Muscle of leg (tissue), 11 donors: Measurements from ENCODE around the gene ZNF121. TPM values are rescaled to one million over a fixed set of nuclear protein-coding genes. Genes with fewer than 3 reads are reported as not detected.
"Not testable (repeated sequence)": the region's sequence is repeated elsewhere in the genome, so short reads cannot be mapped to it uniquely, and the experiment has no call there.

Source experiments
- DNase-seq: peaks from one replicate; pipeline ENCODE4 v3.0.0; 2013
- H3K27ac ChIP-seq: one replicate; pipeline ENCODE4 v1.5.1; 2013; ENCODE audit warnings: mild to moderate bottlenecking, low read length, control low read depth
- H3K27me3 ChIP-seq: one replicate; pipeline ENCODE4 v1.6.1; 2013; ENCODE audit warnings: low read length; ENCODE audit not compliant: control insufficient read depth, insufficient read depth
- H3K36me3 ChIP-seq: one replicate; pipeline ENCODE4 v1.6.1; 2013; ENCODE audit warnings: low read length; ENCODE audit not compliant: control insufficient read depth, insufficient read depth
- H3K4me1 ChIP-seq: one replicate; pipeline ENCODE4 v1.6.1; 2013; ENCODE audit warnings: low read length; ENCODE audit not compliant: control insufficient read depth, insufficient read depth
- H3K4me3 ChIP-seq: one replicate; pipeline ENCODE4 v1.5.1; 2013; ENCODE audit warnings: low read length, control low read depth
- H3K9me3 ChIP-seq: replicated peaks from 2 replicates; pipeline ENCODE4 v1.6.1; 2013; ENCODE audit warnings: low read depth, low read length; ENCODE audit not compliant: control insufficient read depth
- WGBS: methylation state at CpG from one replicate; pipeline ENCODE4 v1.1.5; 2013; ENCODE audit warnings: missing lambda C conversion rate; ENCODE audit not compliant: insufficient coverage; 5-methylcytosine and 5-hydroxymethylcytosine counted together
- polyA plus RNA-seq, 8 donors: library from polyadenylated mRNA; unstranded; fragments of 120-200 nt; gene quantifications; one replicate each; pipeline versions ENCODE4 v1.2.1 to v1.2.3, GENCODE V29; 2013; ENCODE audit warnings: inconsistent platforms in 1 of 8, low replicate concordance in 1 of 8; ENCODE audit not compliant: insufficient read length in 8 of 8, insufficient read depth in 1 of 8
- total RNA-seq: library from RNA; stranded (reverse); fragments of 120-200 nt; gene quantifications from one replicate; pipeline ENCODE4 v1.2.4, GENCODE V29; 2013

ZNF121 gene
- total and polyA plus RNA-seq, 9 donors = 5.1 to 30.7 (median 8.4) TPM

DNA sequence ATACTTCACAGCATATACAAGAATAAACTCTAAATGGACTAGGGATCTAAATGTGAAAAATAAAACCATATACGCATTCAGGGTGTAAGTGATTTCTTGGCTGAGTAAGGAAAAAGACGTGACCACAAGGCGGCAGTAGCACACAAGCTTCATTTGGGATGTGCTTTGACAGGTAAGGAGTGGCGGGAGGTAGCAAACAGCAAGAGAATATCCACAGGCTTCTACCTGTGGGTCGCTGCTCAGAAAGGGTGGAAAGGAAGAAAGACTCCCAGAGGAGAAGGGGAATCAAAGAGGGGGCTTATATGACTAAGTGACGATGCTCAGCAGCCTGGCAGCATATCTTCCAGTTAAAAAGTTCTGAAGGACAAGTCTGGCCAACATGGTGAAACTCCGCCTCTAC lies 2.5 kb upstream of the ZNF121 start:
- DNase-seq = peak; percentile 40
- H3K9me3 ChIP-seq = peaks cover 6% of the 10 kb centered on the region
- H3K36me3 ChIP-seq = no peaks in the 10 kb centered on the region
- H3K27ac ChIP-seq = no peak overlapping the region
- 25% methylated on average over 4 of the region's 7 CpGs for WGBS
- H3K27me3 ChIP-seq = no peaks in the 10 kb centered on the region
- no peak overlapping the region for H3K4me3 ChIP-seq
- peaks cover 8% of the 10 kb centered on the region for H3K4me1 ChIP-seq

GRCh38 chr19:9582081-9582725 lies 2.1 kb downstream of the ZNF121 start:
- WGBS = 98% methylated on average over 8 of the region's 13 CpGs
- not testable (repeated sequence) for H3K27me3 ChIP-seq, H3K4me1 ChIP-seq, H3K36me3 ChIP-seq, DNase-seq, H3K4me3 ChIP-seq, H3K27ac ChIP-seq
- H3K9me3 ChIP-seq = peaks cover 36% of the 10 kb centered on the region

DNA sequence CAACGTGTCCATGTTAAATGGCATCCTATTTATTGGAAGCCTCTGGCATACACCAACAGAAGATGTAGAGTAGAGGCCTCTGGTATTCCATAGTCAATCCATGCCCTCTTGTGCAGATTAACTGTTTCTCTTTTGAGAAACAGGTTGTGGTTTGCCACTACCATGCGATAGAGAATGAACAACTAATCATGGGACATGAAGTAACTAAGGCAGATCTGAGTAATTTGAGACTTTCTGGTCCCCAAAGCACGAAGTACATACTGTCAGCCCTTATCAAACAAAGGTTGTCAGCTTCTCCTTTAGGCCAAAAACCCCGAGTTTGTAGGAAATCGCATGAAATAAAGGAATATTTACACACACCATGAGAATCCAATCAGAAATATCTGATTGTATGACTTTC lies 3.6 kb downstream of the ZNF121 start:
- Histone ChIP-seq H3K4me3 (no peak overlapping the region), H3K27me3 (no peaks in the 10 kb centered on the region), H3K36me3 (peaks cover 6% of the 10 kb centered on the region), H3K9me3 (peaks cover 49% of the 10 kb centered on the region), H3K27ac (no peak overlapping the region), H3K4me1 (peaks cover 8% of the 10 kb centered on the region)
- DNase-seq = no peak
- WGBS = no CpG with 5 or more reads among the region's 5 CpGs

DNA sequence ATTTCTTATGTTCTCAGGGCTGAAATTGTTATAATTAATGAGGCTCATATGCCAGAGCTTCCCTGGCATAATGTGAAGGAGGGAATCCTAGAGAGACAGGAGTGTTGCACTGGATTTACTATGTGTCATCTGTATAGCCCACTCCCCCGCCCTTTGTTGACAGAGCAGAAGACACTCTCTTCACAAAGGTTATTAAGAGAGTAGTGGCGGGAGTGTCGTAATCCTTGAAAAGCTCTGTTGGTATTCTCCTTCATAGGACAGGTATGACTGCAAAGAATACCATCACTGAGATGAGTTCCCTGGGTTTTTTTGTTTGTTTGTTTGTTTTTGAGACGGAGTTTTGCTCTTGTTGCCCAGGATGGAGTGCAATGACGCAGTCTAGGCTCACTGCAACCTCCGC lies 14.0 kb downstream of the ZNF121 start:
- no peaks in the 10 kb centered on the region for H3K4me1 ChIP-seq
- WGBS = 100% methylated on average over 1 of the region's 6 CpGs
- H3K9me3 ChIP-seq = peaks cover 90% of the 10 kb centered on the region
- H3K27me3 ChIP-seq = no peaks in the 10 kb centered on the region
- H3K36me3 ChIP-seq = peaks cover 39% of the 10 kb centered on the region
- DNase-seq = no peak
- H3K4me3 ChIP-seq = no peak overlapping the region
- no peak overlapping the region for H3K27ac ChIP-seq

DNA sequence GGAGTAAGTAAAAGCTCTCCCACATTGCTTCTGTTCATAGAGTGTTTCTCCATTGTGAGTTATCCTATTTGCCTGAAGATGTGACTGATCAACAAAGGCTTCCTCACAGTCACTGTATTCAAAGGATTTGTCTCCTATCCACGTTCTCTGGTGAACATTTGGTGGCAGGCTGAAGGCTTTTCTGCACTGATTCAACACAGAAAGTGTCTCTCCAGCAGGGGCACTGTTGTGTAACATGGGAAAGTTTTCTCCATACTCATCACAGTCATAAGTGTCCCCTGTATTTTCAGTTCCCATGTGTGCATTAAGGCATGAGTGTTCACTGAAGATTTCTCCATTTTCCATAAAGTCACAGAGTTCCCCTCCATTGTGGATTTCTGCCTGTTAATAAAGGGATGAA lies 17.6 kb downstream of the ZNF121 start:
- H3K36me3 ChIP-seq = peaks cover 55% of the 10 kb centered on the region
- no CpG with 5 or more reads among the region's 1 CpG for WGBS
- no peak overlapping the region for H3K4me3 ChIP-seq
- H3K4me1 ChIP-seq = no peaks in the 10 kb centered on the region
- H3K9me3 ChIP-seq = peaks cover 90% of the 10 kb centered on the region
- DNase-seq = no peak
- H3K27ac ChIP-seq = no peak overlapping the region
- H3K27me3 ChIP-seq = no peaks in the 10 kb centered on the region

DNA sequence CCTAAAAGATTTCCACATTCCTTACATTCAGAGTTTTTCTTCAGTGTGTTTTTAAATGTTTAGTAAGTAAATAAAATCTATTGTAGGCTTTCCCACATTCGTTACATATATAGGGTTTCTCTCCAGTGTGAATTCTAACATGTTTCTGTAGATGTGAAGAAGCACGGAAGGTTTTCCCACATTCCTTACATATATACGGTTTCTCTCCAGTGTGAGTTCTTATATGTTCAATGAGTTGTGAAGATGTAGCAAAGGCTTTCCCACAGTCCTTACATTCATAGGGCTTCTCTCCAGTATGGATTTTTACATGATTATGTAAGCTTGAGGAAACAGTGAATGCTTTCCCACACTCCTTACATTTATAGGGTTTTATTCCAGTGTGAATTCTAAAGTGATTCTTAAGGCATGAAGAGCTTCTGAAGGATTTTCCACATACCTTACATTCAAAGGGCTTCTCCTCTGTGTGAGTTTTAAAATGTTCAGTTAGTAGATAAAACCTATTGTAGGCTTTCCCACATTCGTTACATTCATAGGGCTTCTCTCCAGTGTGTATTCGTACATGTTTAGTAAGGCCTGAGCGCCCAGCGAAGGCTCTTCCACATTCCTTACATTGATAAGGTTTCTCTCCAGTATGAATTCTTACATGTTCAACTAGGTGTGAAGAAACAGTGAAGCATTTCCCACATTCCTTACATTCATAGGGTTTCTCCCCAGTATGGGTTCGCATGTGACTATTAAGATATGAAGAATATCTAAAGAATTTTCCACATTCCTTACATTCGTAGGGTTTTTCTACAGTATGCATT lies 18.2 kb downstream of the ZNF121 start:
- no peak overlapping the region for H3K4me3 ChIP-seq
- H3K27ac ChIP-seq = no peak overlapping the region
- no peaks in the 10 kb centered on the region for H3K27me3 ChIP-seq
- H3K36me3 ChIP-seq = peaks cover 58% of the 10 kb centered on the region
- H3K4me1 ChIP-seq = no peaks in the 10 kb centered on the region
- DNase-seq = no peak
- WGBS = no CpG with 5 or more reads among the region's 9 CpGs
- peaks cover 90% of the 10 kb centered on the region for H3K9me3 ChIP-seq

DNA sequence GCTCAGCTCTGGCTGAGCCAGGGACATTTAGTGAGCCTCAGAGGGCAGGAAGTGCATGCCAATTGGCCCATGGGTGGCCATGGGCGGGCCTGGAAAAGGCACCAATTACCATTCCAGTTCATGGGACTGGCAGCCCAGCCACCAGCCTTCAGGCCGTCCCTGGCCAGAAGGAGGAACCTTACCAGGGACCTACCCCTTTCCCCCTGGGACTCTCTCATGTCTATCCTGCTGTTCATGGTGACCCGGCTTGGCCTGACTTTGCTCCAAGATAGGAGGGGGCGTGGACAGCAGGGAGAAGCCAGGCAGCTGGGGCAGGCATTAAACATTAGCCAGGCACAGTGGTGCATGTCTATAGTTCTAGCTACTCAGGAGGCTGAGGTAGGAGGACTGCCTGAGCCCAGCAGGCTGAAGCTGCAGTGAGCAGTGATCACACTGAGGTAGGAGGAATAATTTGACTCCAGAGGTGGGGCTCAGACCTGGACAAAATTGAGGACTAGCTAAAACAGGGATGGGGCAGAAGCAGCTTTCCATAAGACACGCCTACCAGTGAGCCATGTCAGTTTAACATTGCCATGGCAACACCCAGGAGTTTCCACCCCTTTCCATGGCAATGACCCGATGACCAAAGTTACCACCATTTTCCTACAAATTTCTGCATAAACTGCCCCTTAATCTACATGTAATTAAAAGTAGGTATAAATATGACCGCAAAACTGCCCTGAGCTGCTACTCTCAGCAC lies 31.6 kb downstream of the ZNF121 start:
- Histone ChIP-seq H3K4me3 (no peak overlapping the region), H3K27me3 (no peaks in the 10 kb centered on the region), H3K36me3 (no peaks in the 10 kb centered on the region), H3K9me3 (peaks cover 12% of the 10 kb centered on the region), H3K27ac (no peak overlapping the region), H3K4me1 (no peaks in the 10 kb centered on the region)
- WGBS = 90% methylated on average over 3 of the region's 7 CpGs
- no peak for DNase-seq

- 90% methylated on average over 11 of the region's 11 CpGs for WGBS
Observed at GRCh38 chr19:9547870-9548269, 36.4 kb downstream of the ZNF121 start.

DNA sequence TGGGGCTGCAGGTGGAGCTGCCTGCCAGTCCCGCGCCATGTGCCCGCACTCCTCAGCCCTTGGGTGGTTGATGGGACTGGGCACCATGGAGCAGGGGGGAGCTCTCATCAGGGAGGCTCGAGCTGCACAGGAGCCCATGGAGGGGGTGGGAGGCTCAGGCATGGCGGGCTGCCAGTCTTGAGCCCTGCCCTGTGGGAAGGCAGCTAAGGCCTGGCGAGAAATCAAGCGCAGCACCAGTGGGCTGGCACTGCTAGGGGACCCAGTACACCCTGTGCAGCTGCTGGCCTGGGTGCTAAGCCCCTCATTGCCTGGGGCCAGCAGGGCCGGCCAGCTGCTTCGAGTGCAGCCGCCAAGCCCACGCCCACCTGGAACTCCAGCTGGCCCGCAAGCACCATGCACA lies 43.0 kb downstream of the ZNF121 start:
- not testable (repeated sequence) for H3K36me3 ChIP-seq, H3K4me3 ChIP-seq, H3K9me3 ChIP-seq, H3K27ac ChIP-seq, H3K4me1 ChIP-seq, H3K27me3 ChIP-seq, DNase-seq
- WGBS = 86% methylated on average over 9 of the region's 12 CpGs

More at GRCh38 chr19:9547870-9548269, 36.4 kb downstream of the ZNF121 start:
- Histone ChIP-seq H3K4me1 (no peaks in the 10 kb centered on the region), H3K27ac (no peak overlapping the region), H3K27me3 (no peaks in the 10 kb centered on the region), H3K4me3 (no peak overlapping the region), H3K36me3 (no peaks in the 10 kb centered on the region), H3K9me3 (peaks cover 6% of the 10 kb centered on the region)
- no peak for DNase-seq

GRCh38 chr19:9539921-9540320 lies 44.4 kb downstream of the ZNF121 start:
- H3K4me3 ChIP-seq, H3K27me3 ChIP-seq, H3K27ac ChIP-seq, DNase-seq, H3K4me1 ChIP-seq: not testable (repeated sequence)
- WGBS = 100% methylated on average over 1 of the region's 1 CpG
- H3K9me3 ChIP-seq = peaks cover 13% of the 10 kb centered on the region
- H3K36me3 ChIP-seq = peaks cover 14% of the 10 kb centered on the region
